Liver (tissue), 3 donors: ENCODE results near the gene KAZALD1.

Experiments used
- EGR1 ChIP-seq, 2 donors: IDR thresholded peaks; 2 replicates each; pipeline ENCODE4 v1.6.1; 2016 to 2018; ENCODE audit warnings: antibody characterized with exemption in 2 of 2, low read depth in 2 of 2
- FOXA1 ChIP-seq: IDR thresholded peaks from 2 replicates; pipeline ENCODE4 v1.6.1; 2016; ENCODE audit warnings: antibody characterized with exemption
- GABPA ChIP-seq, 2 donors: IDR thresholded peaks in 1 of 2; conservative IDR thresholded peaks in 1 of 2; 2 replicates each; pipeline ENCODE4 v1.6.1; 2016; ENCODE audit warnings: antibody characterized with exemption in 2 of 2, mild to moderate bottlenecking in 1 of 2, moderate library complexity in 1 of 2
- RAD21 ChIP-seq, 2 donors: IDR thresholded peaks; 2 replicates each; pipeline ENCODE4 v1.6.1; 2016; ENCODE audit warnings: antibody characterized with exemption in 2 of 2, mild to moderate bottlenecking in 2 of 2
- RXRA ChIP-seq, 2 donors: IDR thresholded peaks; 2 replicates each; pipeline ENCODE4 v1.6.1; 2017 to 2018; ENCODE audit warnings: antibody characterized with exemption in 2 of 2, mild to moderate bottlenecking in 1 of 2
- SP1 ChIP-seq: IDR thresholded peaks from 2 replicates; pipeline ENCODE4 v1.6.1; 2018; ENCODE audit warnings: antibody characterized with exemption, mild to moderate bottlenecking
- TAF1 ChIP-seq: conservative IDR thresholded peaks from 2 replicates; pipeline ENCODE4 v1.6.1; 2016; ENCODE audit warnings: antibody characterized with exemption, mild to moderate bottlenecking
- YY1 ChIP-seq: IDR thresholded peaks from 2 replicates; pipeline ENCODE4 v1.6.1; 2016; ENCODE audit warnings: antibody characterized with exemption, mild to moderate bottlenecking
- TF ChIP-seq, protein P1 (sequence below): fragments of 150-350 bp; IDR thresholded peaks from 2 replicates; pipeline ENCODE4 v1.5.1; 2017; ENCODE audit warnings: improper control_type of control experiment, low read depth, low read length; ENCODE audit not compliant: missing input control
- TF ChIP-seq, protein P2 (sequence below): IDR thresholded peaks from 2 replicates; pipeline ENCODE4 v1.6.1; 2016; ENCODE audit warnings: antibody characterized with exemption
- TF ChIP-seq, protein P3 (sequence below): IDR thresholded peaks from 2 replicates; pipeline ENCODE4 v1.6.1; 2016; ENCODE audit warnings: antibody characterized with exemption, mild to moderate bottlenecking
- TF ChIP-seq, protein P4 (sequence below): IDR thresholded peaks from 2 replicates; pipeline ENCODE4 v1.6.1; 2016; ENCODE audit warnings: antibody characterized with exemption
- donor health status: healthy.
- donor health status: healthy.

DNA sequence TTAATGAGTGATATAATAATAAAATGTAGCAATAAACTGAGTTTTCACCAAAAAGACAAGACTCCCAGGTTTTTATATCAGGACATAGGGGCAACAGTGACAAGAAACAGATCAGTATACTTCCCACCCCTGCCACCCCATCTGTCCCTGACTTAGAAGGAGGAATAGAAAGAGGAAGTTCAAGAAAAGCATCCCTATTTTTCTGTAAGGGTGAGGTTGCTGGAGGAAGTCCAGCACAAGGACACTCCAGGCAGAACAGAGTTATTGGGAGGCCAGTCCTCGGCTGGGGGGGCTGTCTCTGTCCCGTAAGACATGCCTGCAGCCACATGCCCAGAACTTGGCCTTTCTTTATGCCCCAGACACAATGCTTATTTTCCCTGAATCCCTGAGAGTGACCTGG is 52.9 kb downstream of the KAZALD1 start:
- TF ChIP-seq, protein P1, sequence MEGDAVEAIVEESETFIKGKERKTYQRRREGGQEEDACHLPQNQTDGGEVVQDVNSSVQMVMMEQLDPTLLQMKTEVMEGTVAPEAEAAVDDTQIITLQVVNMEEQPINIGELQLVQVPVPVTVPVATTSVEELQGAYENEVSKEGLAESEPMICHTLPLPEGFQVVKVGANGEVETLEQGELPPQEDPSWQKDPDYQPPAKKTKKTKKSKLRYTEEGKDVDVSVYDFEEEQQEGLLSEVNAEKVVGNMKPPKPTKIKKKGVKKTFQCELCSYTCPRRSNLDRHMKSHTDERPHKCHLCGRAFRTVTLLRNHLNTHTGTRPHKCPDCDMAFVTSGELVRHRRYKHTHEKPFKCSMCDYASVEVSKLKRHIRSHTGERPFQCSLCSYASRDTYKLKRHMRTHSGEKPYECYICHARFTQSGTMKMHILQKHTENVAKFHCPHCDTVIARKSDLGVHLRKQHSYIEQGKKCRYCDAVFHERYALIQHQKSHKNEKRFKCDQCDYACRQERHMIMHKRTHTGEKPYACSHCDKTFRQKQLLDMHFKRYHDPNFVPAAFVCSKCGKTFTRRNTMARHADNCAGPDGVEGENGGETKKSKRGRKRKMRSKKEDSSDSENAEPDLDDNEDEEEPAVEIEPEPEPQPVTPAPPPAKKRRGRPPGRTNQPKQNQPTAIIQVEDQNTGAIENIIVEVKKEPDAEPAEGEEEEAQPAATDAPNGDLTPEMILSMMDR: no peak
- no peak for TF ChIP-seq TAF1
- TF ChIP-seq, protein P2, sequence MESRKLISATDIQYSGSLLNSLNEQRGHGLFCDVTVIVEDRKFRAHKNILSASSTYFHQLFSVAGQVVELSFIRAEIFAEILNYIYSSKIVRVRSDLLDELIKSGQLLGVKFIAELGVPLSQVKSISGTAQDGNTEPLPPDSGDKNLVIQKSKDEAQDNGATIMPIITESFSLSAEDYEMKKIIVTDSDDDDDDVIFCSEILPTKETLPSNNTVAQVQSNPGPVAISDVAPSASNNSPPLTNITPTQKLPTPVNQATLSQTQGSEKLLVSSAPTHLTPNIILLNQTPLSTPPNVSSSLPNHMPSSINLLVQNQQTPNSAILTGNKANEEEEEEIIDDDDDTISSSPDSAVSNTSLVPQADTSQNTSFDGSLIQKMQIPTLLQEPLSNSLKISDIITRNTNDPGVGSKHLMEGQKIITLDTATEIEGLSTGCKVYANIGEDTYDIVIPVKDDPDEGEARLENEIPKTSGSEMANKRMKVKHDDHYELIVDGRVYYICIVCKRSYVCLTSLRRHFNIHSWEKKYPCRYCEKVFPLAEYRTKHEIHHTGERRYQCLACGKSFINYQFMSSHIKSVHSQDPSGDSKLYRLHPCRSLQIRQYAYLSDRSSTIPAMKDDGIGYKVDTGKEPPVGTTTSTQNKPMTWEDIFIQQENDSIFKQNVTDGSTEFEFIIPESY: no peak
- TF ChIP-seq SP1: no peak
- TF ChIP-seq YY1: no peak
- TF ChIP-seq FOXA1: no peak
- no peak for TF ChIP-seq GABPA (IDR thresholded peaks at IDR 0.05 in 1 of 2, conservative IDR thresholded peaks at IDR 0.05 in 1 of 2)
- TF ChIP-seq, protein P3, sequence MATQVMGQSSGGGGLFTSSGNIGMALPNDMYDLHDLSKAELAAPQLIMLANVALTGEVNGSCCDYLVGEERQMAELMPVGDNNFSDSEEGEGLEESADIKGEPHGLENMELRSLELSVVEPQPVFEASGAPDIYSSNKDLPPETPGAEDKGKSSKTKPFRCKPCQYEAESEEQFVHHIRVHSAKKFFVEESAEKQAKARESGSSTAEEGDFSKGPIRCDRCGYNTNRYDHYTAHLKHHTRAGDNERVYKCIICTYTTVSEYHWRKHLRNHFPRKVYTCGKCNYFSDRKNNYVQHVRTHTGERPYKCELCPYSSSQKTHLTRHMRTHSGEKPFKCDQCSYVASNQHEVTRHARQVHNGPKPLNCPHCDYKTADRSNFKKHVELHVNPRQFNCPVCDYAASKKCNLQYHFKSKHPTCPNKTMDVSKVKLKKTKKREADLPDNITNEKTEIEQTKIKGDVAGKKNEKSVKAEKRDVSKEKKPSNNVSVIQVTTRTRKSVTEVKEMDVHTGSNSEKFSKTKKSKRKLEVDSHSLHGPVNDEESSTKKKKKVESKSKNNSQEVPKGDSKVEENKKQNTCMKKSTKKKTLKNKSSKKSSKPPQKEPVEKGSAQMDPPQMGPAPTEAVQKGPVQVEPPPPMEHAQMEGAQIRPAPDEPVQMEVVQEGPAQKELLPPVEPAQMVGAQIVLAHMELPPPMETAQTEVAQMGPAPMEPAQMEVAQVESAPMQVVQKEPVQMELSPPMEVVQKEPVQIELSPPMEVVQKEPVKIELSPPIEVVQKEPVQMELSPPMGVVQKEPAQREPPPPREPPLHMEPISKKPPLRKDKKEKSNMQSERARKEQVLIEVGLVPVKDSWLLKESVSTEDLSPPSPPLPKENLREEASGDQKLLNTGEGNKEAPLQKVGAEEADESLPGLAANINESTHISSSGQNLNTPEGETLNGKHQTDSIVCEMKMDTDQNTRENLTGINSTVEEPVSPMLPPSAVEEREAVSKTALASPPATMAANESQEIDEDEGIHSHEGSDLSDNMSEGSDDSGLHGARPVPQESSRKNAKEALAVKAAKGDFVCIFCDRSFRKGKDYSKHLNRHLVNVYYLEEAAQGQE: no peak
- TF ChIP-seq, protein P4, sequence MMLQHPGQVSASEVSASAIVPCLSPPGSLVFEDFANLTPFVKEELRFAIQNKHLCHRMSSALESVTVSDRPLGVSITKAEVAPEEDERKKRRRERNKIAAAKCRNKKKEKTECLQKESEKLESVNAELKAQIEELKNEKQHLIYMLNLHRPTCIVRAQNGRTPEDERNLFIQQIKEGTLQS: no peak
- TF ChIP-seq RXRA (IDR thresholded peaks at IDR 0.05): no peak
- TF ChIP-seq RAD21 (IDR thresholded peaks at IDR 0.05): no peak
- TF ChIP-seq EGR1 (IDR thresholded peaks at IDR 0.05; ENCODE audit: low read depth in 2 of 2): no peak
